Activated CD8-positive, alpha-beta memory T cell treated with anti-CD3 and anti-CD28 coated beads, Interleukin-2, amount 50 U/mL, for 48 hours (primary cell): ENCODE measurements around the gene CAMKK1.
A peak's percentile ranks its signal among the peaks of the same experiment; 100 is the strongest.

Experiments used
- DNase-seq: peaks from one replicate; pipeline ENCODE4 v3.0.0-alpha.2; 2020

The CAMKK1 gene

GRCh38 chr17:3893003-3893719 lies at the start of gene CAMKK1:
Gene CAMKK1 (minus strand): TSS chr17:3893053. CDS start chr17:3885687, 7,366 bp downstream.
- peak; percentile 94 for DNase-seq

GRCh38 chr17:3940965-3941698 lies 48.3 kb upstream of the CAMKK1 start:
- no peak for DNase-seq

GRCh38 chr17:3937359-3937758 lies 44.5 kb upstream of the CAMKK1 start:
- DNase-seq: no peak

GRCh38 chr17:3935825-3936355 lies 43.0 kb upstream of the CAMKK1 start:
- DNase-seq: no peak

GRCh38 chr17:3935140-3935542 lies 42.3 kb upstream of the CAMKK1 start:
- no peak for DNase-seq

GRCh38 chr17:3929764-3930163 lies 36.9 kb upstream of the CAMKK1 start:
- DNase-seq: no peak

- DNase-seq: no peak
Measured at GRCh38 chr17:3929181-3929580, 36.3 kb upstream of the CAMKK1 start.

GRCh38 chr17:3928406-3928805 lies 35.6 kb upstream of the CAMKK1 start:
- DNase-seq: no peak

- DNase-seq: no peak
Measured at GRCh38 chr17:3927628-3928340, 34.9 kb upstream of the CAMKK1 start.

- no peak for DNase-seq
Measured at GRCh38 chr17:3926860-3927627, 34.2 kb upstream of the CAMKK1 start.

- no peak for DNase-seq
Measured at GRCh38 chr17:3925684-3926485, 33.0 kb upstream of the CAMKK1 start.

GRCh38 chr17:3924512-3925350 lies 31.9 kb upstream of the CAMKK1 start:
- DNase-seq: no peak

- no peak for DNase-seq
Measured at GRCh38 chr17:3923466-3924190, 30.8 kb upstream of the CAMKK1 start.

- no peak for DNase-seq
Measured at GRCh38 chr17:3922765-3923164, 29.9 kb upstream of the CAMKK1 start.

GRCh38 chr17:3921502-3922319 lies 28.9 kb upstream of the CAMKK1 start:
- no peak for DNase-seq

- no peak for DNase-seq
Measured at GRCh38 chr17:3921006-3921405, 28.2 kb upstream of the CAMKK1 start.

- DNase-seq: no peak
Measured at GRCh38 chr17:3919123-3919624, 26.3 kb upstream of the CAMKK1 start.

- no peak for DNase-seq
Measured at GRCh38 chr17:3918372-3919122, 25.7 kb upstream of the CAMKK1 start.
